COLO668 (cell line): Measurements from ENCODE around the gene CSAG1.
"Not testable (repeated sequence)": the region's sequence is repeated elsewhere in the genome, so short reads cannot be mapped to it uniquely, and the experiment has no call there.

ENCODE experiments used
- DNase-seq: peaks from one replicate; lab custom pipeline; 2025; ENCODE audit not compliant: unreplicated experiment; lab: John Stamatoyannopoulos, UW

The CSAG1 gene

DNA sequence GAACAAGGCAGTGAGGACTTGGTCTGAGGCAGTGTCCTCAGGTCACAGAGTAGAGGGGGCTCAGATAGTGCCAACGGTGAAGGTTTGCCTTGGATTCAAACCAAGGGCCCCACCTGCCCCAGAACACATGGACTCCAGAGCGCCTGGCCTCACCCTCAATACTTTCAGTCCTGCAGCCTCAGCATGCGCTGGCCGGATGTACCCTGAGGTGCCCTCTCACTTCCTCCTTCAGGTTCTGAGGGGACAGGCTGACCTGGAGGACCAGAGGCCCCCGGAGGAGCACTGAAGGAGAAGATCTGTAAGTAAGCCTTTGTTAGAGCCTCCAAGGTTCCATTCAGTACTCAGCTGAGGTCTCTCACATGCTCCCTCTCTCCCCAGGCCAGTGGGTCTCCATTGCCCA, 33.1 kb downstream of the CSAG1 start:
- DNase-seq: not testable (repeated sequence)

GRCh38 chrX:152697952-152698931, 35.3 kb downstream of the CSAG1 start, which contains the start of gene MAGEA3:
Gene MAGEA3 (plus strand): TSS chrX:152698794. CDS start chrX:152700833, 2,039 bp downstream.
- not testable (repeated sequence) for DNase-seq

- not testable (repeated sequence) for DNase-seq
Observed at GRCh38 chrX:152681012-152681411, 52.5 kb downstream of the CSAG1 start.
